Astrocyte of the spinal cord (primary cell): ENCODE measurements around the gene DBX1.

ENCODE experiments used
- DNase-seq: peaks from one replicate; pipeline ENCODE4 v3.0.0; 2011; ENCODE audit warnings: low read depth, low spot score
- H3K4me3 ChIP-seq: 2 replicates; pipeline ENCODE4 v1.5.1; 2011; ENCODE audit warnings: low read depth, mild to moderate bottlenecking, low read length, moderate library complexity
- CTCF ChIP-seq: IDR thresholded peaks from 2 replicates; pipeline ENCODE4 v1.5.1; 2012; ENCODE audit warnings: low read depth, mild to moderate bottlenecking, low read length, inconsistent platforms
- in situ Hi-C: cut with HindIII; loops from 2 replicates; pipeline ENCODE4 v1.10.0; 2017; ENCODE audit warnings: low sequenced_read_pairs

Gene DBX1

DNA sequence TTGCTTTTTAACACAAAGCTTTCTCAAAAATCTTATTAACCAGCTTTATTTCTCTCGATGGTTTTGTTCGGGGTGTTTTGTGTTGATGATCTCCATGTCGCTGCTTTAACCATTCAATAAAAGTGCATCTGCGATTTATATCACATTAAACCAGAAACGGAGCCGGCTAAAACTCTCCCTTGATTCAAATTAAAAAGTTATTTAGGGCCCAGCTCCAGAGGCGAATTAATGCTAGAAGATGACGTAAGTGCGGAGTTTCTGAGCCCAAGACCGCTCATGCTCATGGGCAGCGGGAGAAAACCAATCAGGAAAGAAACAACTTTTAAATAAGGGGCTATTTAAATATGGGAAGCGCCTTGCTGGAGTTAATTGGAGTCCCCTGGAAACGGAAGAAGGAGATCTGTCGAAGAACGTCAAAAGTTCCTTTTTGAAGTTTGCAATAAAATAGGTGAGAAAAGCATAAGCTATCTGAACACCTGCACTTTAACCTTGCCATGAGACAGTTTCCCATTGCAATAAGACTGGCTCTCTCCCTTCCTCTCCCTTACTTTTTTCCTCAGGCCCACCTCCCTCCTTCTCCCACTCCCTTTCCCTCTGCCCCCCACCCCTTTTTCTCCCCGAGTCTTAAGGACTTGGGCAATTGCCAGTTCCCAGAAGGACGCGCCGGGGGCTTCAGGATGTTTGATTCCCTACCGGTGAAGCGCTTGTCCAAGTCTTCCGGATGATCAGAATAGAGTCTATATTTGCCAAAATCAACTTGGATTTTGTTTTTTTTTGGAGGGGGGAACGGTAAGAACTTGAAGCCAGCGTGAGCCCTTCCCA, 1.9 kb upstream of the DBX1 start:
- TF ChIP-seq CTCF: no peak
- in situ Hi-C loops: no loop called here
- DNase-seq: no peak
- H3K4me3 ChIP-seq: no peak overlapping the region

GRCh38 chr11:20161230-20161918, 1.1 kb upstream of the DBX1 start:
- in situ Hi-C loops: no loop called here
- no peak overlapping the region for H3K4me3 ChIP-seq
- DNase-seq: no peak
- TF ChIP-seq CTCF: no peak

GRCh38 chr11:20159466-20160381, 551 bp downstream of the DBX1 start:
- no peak for TF ChIP-seq CTCF
- in situ Hi-C loops: no loop called here
- no peak for DNase-seq
- no peak overlapping the region for H3K4me3 ChIP-seq

DNA sequence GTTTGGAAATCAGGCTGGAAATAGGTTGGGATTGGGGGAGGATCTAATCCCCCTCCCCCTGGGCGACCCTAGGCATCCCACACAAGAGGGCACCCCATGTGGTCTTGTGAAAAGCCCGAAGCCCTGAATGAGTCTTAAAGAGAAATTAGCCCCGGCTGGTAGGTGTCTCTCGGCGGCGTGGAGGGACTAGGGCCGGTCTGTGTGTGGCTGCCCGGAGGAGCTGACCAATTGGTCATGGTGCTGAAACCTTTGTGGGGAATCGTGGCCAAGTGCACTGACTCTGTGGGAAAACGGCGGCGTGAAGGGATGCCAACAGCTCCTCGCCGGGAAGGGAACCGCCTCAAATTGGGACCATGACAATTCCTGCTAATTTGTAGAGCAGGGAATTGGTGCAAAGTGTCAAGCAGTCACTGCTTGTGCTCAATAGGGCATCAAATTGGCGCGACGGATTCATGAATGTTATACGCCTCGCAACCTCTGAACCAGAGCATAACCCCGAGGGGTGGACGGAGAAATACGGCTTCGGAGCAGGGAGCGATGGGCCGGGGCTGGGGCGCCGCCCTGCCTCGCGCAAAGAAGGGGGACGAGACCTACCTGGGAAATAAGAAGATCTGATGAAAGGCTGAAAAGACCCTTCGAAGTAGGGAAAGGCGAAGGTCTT, 1.5 kb downstream of the DBX1 start:
- peak; percentile 69 for DNase-seq
- TF ChIP-seq CTCF: no peak
- H3K4me3 ChIP-seq: no peak overlapping the region
- in situ Hi-C loops: no loop called here

DNA sequence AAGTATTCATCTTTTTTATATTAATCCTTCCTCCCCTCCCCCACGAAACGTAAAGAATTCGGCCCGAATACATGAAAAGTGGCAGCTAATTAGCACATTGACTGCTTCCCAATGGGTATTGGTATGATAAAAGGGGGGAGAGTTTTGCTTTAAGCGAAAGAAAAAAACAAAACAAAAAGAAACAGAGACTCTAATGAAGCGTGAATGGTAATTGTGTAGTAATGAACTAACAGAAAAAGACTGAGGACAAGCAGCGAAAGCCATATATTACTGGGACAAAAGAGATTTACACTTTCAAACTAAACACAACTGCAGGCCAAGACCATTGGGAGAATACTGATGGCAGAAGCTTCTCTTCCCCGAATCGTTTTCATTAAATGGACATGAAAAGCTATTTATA, 2.5 kb downstream of the DBX1 start:
- TF ChIP-seq CTCF: no peak
- no peak for DNase-seq
- H3K4me3 ChIP-seq: no peak overlapping the region
- in situ Hi-C loops: no loop called here
